ENCODE data around the gene ZNF521.

DNA sequence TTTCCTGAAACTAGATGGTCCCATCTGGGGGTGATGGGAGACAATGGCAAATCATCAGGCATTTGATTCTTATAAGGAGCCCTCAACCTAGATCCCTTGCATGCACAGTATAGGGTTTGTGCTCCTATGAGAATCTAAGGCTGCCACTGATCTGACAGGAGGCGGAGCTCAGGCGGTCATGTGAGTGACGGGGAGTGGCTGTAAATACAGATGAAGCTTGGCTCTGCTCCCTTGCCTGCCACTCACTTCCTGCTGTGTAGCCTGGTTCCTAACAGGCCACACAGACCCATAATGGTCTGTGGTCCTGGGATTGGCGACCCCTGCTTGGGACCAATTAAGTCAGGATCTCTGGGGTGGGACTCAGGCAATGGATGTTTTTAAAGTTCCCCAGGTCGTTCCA is 293.4 kb downstream of the ZNF521 start:
- TF ChIP-seq, protein P1, sequence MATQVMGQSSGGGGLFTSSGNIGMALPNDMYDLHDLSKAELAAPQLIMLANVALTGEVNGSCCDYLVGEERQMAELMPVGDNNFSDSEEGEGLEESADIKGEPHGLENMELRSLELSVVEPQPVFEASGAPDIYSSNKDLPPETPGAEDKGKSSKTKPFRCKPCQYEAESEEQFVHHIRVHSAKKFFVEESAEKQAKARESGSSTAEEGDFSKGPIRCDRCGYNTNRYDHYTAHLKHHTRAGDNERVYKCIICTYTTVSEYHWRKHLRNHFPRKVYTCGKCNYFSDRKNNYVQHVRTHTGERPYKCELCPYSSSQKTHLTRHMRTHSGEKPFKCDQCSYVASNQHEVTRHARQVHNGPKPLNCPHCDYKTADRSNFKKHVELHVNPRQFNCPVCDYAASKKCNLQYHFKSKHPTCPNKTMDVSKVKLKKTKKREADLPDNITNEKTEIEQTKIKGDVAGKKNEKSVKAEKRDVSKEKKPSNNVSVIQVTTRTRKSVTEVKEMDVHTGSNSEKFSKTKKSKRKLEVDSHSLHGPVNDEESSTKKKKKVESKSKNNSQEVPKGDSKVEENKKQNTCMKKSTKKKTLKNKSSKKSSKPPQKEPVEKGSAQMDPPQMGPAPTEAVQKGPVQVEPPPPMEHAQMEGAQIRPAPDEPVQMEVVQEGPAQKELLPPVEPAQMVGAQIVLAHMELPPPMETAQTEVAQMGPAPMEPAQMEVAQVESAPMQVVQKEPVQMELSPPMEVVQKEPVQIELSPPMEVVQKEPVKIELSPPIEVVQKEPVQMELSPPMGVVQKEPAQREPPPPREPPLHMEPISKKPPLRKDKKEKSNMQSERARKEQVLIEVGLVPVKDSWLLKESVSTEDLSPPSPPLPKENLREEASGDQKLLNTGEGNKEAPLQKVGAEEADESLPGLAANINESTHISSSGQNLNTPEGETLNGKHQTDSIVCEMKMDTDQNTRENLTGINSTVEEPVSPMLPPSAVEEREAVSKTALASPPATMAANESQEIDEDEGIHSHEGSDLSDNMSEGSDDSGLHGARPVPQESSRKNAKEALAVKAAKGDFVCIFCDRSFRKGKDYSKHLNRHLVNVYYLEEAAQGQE (IDR thresholded peaks at IDR 0.05) = no peak
- TF ChIP-seq, protein P2, sequence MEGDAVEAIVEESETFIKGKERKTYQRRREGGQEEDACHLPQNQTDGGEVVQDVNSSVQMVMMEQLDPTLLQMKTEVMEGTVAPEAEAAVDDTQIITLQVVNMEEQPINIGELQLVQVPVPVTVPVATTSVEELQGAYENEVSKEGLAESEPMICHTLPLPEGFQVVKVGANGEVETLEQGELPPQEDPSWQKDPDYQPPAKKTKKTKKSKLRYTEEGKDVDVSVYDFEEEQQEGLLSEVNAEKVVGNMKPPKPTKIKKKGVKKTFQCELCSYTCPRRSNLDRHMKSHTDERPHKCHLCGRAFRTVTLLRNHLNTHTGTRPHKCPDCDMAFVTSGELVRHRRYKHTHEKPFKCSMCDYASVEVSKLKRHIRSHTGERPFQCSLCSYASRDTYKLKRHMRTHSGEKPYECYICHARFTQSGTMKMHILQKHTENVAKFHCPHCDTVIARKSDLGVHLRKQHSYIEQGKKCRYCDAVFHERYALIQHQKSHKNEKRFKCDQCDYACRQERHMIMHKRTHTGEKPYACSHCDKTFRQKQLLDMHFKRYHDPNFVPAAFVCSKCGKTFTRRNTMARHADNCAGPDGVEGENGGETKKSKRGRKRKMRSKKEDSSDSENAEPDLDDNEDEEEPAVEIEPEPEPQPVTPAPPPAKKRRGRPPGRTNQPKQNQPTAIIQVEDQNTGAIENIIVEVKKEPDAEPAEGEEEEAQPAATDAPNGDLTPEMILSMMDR (IDR thresholded peaks at IDR 0.05; ENCODE audit: low read depth, low read length, missing input control) = no peak
